Hematopoietic multipotent progenitor cell (in vitro differentiated cells): Measurements from ENCODE around the gene SOX2. TPM values are rescaled to one million over a fixed set of nuclear protein-coding genes. Genes with fewer than 3 reads are reported as not detected.

Experiments used
- DNase-seq, 3 donors: peaks; one replicate each; pipeline ENCODE4 v3.0.0-alpha.2; 2011 to 2015; ENCODE audit warnings: low read depth in 2 of 3, low spot score in 2 of 3
- total RNA-seq: library from RNA; depleted of rRNA; stranded (reverse); fragments of >200 nt; gene quantifications from one replicate; pipeline ENCODE4 v1.2.3, GENCODE V29; 2012

The SOX2 gene
- total RNA-seq = not detected

DNA sequence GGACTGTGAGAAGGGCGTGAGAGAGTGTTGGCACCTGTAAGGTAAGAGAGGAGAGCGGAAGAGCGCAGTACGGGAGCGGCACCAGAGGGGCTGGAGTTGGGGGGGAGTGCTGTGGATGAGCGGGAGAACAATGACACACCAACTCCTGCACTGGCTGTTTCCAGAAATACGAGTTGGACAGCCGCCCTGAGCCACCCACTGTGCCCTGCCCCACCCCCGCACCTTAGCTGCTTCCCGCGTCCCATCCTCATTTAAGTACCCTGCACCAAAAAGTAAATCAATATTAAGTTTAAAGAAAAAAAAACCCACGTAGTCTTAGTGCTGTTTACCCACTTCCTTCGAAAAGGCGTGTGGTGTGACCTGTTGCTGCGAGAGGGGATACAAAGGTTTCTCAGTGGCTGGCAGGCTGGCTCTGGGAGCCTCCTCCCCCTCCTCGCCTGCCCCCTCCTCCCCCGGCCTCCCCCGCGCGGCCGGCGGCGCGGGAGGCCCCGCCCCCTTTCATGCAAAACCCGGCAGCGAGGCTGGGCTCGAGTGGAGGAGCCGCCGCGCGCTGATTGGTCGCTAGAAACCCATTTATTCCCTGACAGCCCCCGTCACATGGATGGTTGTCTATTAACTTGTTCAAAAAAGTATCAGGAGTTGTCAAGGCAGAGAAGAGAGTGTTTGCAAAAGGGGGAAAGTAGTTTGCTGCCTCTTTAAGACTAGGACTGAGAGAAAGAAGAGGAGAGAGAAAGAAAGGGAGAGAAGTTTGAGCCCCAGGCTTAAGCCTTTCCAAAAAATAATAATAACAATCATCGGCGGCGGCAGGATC lies at the start of gene SOX2:
Gene SOX2, plus strand, starts transcription at position 601 of the 811 bp plus-strand sequence. CDS start 436 bp downstream, outside the sequence.
- peak in 2 of 3 donors; percentile 51 to 64 for DNase-seq

DNA sequence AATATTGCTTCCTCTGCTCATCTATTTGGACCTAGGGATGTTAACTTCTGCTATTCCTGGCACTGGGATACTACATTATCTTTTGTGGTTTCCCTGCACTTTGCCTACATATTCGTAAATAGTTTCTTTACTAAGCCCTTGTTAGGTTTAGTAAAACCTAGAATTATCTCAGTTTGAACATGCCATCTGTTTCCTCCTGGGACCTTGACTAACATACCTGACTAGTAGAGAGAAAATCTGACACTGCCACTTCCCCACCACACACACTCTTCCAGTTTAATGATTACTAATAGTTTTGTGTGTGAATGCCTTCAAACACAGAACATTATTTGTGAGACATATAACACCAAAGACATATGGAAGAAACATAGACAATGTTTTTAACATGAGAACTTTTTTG lies 28.2 kb upstream of the SOX2 start:
- no peak for DNase-seq

DNA sequence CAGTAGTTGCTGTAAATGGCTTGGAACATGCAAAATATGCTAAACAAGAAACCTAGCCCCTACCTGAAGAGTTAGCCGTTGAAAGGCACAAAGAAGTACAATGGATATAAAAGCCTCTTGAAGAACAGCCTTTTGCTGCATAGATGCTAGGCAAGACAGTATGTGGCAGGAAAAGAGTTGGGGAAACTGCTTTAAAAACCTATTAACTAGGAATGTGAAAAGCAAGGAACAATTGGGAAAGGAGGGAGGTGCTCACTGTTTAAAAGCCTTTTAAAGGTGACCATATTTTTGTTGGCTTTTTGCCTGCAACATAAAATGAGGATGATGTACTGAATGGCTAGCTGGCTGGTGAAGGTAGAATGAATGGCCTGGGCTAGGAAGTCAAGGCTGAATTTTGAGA lies 24.5 kb upstream of the SOX2 start:
- DNase-seq = no peak

DNA sequence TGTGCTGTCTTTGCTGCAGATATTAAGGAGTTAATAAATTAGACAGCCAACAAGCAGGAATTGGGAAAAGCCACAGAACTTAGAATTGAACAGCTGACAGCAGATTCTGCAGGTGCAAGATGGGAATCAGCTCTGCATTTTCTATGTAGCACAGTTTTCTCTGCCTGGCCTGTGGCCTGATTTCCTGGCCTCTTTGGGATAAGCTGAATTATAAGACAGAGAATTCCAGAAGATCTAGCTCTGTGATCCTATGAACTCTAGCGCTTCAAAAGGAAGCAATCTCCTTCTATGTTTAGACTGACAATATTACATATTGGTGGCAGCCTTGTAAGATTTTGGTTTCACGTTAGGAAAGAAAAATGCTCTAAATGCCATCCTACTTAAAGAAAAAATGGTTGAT lies 24.0 kb upstream of the SOX2 start:
- no peak for DNase-seq

DNA sequence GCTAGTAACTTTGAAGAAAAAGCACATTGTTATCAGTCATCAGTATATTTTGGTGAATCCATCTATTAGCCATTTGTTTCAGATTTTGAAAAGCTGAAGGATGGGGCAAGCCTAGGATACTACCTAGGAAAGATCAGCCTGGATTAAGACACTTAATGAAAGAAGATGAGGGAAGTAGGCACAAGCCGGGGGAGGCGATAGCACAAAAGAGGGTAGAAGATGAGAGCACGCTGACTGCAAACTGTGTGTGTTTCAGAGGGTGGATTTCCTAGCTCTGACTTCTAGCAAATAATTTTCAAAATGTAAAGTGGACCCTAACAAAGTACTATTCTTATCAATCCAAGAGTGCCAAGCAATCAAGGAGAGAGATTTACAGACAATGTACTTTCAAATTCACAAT lies 22.2 kb upstream of the SOX2 start:
- DNase-seq = no peak

DNA sequence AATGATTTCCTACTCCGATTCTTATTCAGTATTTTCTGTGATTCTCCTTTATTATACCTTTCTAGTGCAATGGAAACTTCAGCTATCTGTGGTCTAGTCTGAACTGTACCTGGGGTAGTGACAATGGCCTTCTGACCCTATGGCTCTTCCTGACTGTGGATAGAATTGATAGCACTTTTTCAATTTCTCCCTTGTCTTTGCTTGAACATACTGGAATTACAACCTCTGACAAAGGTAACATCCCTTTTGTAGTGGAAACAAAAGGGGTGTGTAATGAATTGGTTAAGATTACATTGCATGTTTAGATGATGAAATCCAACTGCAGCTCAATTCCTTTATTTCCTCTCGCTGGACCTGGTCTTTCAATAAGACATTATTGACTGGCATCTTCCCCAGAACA lies 21.0 kb upstream of the SOX2 start:
- DNase-seq = no peak

DNA sequence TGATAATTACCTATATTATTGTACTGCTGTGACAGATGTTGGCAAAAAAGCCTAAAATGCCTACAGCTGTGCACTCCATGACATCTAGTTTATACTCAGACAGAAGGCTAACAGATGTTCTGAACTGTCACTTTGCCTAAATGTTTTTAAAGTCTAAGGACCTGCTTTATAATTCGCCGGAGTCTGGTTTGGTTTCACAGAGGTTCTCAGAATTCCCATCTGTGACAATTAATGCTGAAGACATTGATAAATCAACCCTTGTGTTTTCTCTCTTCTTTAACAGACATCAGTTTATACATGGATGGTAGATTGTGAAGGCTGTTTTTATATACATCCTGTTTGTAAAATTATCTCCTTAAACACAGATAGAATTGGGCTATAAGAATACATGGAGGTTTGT lies 19.8 kb upstream of the SOX2 start:
- no peak for DNase-seq

DNA sequence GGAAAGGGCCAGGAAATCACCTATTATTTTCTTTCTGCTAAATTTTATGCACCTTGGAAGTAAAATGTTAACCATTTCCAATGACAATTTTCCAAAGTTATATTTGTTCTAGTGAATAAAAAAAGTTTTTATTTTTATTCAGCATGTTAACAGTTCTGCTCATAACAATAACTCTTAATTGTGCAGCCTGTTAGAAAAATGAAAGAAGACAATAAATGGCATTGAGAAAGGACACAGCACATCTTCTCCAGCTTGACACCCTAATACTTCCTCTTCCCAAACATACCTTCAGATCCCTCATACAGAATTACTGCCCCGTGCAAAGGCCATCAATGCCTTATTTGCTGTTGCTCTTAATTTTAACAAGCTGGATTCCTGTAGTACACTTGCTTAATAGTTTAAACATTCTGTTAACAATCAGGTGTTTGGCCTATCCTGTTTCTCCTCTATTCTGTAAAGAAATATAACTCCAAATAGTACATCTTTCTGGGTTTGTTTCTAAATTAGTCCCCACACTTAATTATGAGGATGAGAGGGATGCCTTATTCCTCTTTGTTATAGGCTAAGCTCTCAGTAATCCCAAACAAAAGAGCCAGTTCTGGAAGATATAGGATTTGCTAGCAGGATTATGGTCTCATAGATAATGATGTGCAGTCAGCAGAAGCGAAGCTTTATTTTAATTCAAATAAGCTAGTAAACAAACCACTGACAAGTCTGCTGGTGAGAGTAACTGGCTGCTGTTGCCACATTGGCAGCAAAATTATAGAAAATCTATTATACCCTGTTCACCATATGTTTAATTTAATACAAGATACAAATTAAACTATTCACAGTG lies 19.2 kb upstream of the SOX2 start:
- DNase-seq = no peak

DNA sequence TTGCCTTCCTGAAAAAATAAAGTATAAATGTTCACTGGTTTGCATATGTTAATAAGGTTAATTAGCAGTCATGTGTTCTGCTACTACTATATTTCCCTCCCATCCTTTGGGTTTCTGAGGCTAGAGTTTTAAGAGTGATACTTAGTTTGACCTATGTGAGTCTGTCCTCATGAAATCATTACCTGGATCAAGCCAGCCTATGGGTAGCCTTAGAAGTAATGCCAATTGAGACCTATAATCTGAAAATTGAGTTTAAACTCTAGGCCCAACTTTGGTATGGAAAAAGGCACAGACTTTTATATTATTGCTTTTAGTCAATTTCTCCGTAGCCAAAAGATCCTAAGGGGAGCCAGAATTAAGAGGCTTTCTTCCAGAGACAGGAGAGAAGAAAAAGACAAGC lies 18.4 kb upstream of the SOX2 start:
- no peak for DNase-seq

DNA sequence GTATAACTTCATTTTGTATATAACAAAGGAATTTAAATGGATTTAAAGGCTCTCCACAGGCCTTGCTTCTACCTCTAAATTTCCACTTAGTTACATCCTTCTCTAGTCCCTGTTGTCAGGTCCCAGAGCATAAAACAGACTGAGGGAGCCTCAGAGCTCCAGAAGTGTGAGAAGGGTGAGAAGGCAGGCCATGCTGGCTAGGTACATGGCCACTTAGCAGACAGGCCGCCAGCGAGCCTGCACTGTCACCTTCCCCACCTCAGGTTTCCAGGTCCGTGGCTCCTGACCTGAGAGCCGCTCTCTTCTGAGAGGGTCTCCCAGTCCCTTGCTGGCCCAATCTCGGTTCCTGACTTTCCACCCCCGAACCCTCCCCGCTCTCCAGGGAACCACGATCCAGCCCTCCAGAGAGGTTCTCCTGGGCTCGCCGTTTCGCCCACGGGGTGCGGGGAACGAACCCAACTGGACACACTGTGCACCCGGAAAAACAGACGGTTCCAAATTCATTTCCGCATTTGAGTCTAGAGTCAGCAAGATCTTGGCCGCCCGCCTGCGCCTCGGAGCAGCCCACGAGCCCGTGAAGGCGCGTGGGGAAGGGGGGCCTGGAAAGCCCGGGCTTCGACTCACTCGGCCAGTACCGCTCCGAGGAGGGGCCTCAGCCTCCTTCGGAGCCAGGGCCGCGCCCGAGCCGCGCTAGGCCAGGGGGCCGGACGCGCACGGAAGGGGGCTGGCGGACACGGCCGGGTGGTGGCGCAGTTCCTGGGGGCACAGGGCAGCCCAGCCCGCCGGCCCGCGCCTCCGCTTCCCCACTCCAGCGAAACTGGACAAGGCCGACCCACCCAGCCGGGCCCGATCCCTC lies 16.7 kb upstream of the SOX2 start:
- DNase-seq = peak in 1 of 3 donors; percentile 47

DNA sequence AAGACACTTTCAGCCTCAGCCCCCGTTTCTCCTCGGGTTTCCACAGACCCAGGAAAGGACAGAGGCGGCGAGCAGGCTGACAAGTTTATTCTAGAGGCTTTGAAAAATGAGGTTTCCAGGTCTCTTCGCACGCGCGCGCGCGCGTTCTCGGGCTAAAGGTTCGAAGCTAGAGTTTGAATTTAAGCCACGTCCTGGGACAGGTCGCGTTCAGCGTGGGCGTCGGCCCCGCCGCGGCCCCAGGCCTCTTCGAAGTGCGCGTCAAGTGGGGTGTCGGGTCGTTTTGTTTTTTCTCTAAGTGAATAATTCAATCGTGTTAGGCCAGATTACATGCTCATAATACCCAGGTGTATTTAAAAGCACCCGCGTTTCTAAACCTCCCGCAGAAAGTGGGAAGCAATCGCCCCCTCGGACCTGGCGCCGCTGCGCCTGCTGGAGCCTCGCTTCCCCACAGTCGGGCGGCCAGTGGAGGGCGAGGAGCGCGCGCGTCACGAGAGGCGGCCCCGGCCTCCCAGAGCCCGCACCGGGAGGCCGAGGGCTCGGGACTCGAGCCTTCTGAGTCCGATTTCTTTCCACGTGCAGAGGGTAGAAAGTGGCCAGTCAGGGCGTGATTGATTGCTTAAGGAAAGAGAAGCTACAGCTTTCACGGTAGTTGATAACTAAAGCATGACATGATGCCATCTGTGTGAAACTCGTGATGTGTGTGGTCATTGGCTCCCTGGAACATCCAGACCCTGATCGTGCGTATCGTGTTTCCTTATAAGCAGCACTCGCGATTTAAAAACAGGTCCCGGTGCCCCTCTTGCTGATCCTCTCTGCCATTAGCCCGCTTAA lies 15.8 kb upstream of the SOX2 start:
- peak in 2 of 3 donors; percentile 10 to 13 for DNase-seq

DNA sequence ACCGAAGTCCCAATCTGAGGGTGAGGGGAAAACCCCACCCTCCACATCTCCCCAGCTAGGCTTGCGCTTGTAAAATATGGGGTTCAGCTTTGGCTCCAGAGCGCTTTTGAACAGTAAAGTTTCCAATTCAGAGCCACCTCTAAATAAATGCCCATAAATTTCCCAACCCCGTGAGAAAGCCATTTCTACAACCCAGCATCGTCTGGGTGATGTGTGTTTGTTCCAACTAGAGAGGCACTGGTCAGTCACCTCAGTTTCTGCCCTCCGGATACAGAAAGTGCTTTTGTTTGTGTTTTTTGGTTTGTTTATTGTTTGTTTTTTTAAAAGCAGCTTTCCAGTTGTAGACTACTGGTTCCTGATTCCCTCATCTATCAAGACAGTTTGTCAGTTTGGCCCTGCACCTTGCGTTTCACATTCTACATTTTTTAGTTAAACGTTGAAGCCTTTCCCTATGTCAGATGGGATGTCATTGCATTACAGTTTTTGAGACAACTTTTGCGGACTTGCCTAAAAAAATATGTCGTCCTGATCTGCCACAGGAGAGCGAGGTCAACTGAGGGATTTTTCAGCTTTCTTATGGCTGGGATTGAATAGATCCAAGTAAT lies 15.0 kb upstream of the SOX2 start:
- DNase-seq = peak in 1 of 3 donors; percentile 7

DNA sequence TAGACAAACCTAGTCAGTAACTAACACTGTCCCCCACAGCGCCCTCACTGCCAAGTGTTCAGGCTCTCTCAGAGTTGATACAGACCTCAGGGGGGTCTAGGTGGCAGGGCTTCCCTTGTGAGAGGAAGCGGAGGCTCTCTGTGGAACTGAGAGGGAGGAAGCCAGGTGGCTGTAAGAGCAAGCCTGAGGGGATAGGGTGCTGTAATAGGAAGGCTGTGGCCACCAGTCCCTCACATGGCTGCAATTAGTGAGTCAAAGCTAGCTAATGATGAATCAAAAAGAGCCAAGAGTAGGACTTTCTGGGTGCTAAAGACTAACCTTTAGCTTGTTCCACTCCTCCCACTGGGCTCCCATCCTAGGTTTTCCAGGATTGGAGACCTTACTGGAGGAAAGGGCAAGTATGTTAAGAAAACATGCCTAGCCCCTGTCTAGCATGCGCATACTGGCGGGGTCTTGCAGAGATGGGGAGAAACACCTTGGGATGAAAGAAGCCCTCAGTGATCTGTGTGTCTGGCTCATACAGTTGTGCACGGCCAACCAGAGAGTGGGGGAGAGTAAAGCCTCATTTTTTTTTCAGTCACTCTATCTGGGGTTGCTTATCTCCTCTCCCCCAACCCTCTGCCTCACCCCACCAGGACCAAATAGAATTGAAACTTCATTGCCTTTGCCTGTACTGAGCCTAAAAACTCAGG lies 13.3 kb upstream of the SOX2 start:
- peak in 2 of 3 donors; percentile 1 to 7 for DNase-seq

DNA sequence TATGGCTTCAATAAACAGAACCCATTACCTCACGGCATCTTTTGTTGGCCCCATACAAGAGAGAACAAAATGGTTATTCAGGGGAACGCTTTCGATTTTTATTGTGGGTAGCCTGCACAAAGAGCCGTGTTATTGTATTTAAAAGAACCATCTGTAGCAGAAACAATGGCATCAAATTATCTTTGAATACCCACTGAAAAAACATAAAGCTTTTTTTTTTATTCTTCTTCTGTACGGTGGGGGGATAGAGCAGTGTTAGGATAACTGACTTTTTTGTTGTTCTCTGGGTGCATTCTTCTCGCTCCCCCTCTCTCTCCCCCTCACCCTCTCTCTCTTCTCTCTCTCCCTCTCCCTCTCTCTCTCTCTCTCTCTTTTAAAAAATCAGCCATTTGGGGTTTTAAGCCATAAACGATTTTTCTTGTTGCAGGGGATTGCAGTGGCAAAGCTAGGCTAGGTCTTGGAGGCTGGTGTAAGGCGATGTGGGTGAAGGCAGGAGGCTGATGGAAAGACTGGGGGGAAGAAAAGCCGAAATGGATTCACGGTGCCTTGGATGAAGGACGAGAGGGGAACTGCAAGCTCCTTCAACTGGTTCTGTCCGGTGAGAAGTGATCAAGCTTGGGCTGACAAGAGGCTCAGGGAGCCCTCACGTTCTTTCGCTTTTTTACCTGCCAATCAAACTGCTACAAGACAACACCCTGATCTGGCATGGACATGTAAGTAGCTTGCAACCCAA lies 12.4 kb upstream of the SOX2 start:
- DNase-seq = peak in 2 of 3 donors; percentile 9 to 20

DNA sequence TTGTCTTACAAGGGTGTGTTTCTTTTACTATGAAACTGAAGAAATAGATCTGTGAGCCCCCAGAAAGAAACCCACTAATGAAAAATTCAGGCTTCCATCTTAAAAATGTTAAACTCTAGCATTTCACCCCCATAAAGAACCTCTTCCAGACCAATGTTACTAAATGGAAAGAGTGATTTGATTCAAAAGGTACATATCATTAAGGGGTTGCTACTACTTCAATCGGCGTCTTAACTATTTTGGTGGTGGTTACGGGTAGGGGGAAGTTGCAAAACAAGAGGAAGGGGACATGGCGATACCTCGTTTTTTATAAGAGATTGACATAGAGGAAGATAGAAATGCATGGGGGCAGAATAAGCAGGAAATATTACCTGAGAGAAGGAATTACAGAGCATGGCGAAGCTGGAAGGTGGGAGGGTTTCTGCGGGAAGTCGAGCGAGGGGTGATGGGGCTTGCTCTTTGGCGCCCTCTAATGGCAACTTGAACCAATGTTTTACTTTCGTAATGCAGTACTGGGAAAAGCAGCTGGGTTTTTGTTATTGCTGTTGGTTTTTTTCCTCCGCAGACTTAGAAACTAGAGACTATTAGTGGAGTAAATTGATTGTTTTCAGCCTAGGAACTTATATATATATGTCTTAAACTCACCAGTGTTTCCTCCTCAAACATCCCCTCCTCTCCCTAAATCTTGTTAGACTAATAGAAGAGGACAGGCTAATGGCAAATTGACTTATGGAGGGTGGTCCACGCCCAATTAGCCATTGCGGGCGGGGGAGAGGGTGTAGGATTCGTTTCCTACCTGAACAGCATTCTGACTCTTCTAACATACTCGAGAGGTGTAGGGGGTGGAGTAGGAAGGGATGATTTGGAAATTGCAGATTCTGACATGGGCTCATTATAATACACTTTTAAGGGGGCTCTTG lies 11.3 kb upstream of the SOX2 start:
- DNase-seq = peak in 2 of 3 donors; percentile 81 to 86

DNA sequence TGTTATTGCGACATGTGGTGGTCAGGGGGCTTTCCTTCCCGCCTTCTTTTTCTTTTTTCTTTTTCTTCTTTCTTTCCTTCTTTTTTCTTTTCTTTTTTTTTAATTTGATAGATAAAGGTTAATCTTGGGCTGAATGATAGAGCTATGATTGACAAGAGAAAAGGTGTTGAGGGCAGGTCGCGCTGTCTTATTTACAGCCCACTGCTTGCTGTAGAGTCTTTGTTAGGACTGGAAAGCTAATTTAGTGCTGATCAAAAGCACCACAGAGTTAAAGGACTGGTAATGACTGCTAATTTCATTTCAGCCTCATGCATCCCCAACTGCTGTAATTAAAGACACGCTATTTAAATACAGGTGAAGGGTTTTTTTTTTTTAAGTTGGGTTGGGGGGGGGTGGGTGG lies 10.6 kb upstream of the SOX2 start:
- no peak for DNase-seq
